A549 (cell line): ENCODE data around the gene PDLIM1. TPM values are rescaled to one million over a fixed set of nuclear protein-coding genes. Genes with fewer than 3 reads are reported as not detected.

Experiments used
- ATAC-seq, 2 experiments: fragments of 200-7000 bp in 1 of 2; fragments of >200 bp in 1 of 2; cut with Nextera tagmentation in 1 of 2; cut with Tn5 transposase in 1 of 2; 3 replicates each; pipeline versions ENCODE4 v1.8.0 to v1.9.1; 2018 to 2020; ENCODE audit warnings: mild to moderate bottlenecking in 1 of 2, moderate library complexity in 1 of 2
- CTCF ChIA-PET: fragments of 300-600 bp; sonication (Branson Sonifier 250); formaldehyde crosslinking; extraction: SDS; loops from one replicate; lab custom pipeline; 2021; ENCODE audit warnings: antibody characterized with exemption, inconsistent platforms; lab: Yijun Ruan, JAX
- POLR2A ChIA-PET: fragments of 350-600 bp; formaldehyde crosslinking; extraction: SDS; loops from one replicate; lab custom pipeline; 2021; ENCODE audit warnings: antibody characterized with exemption, inconsistent platforms; lab: Yijun Ruan, JAX
- DNase-seq, 2 experiments: peaks; one replicate each; pipeline versions ENCODE4 v3.0.0 to v3.0.0-alpha.2; 2011 to 2016; ENCODE audit warnings: low read depth in 1 of 2, low spot score in 1 of 2
- FAIRE-seq: peaks from 2 replicates; lab custom pipeline; 2011; peaks lifted over from hg19 to GRCh38; lab: Jason Lieb, UNC
- H3K27ac ChIP-seq, 2 experiments: fragments of >200 bp; sonication (Bioruptor Twin); formaldehyde crosslinking; 3 replicates each; pipeline ENCODE4 v1.5.1; 2016 to 2017
- H3K4me1 ChIP-seq: fragments of >200 bp; sonication (Bioruptor Twin); formaldehyde crosslinking; 3 replicates; pipeline ENCODE4 v1.6.1; 2016
- H3K4me2 ChIP-seq: fragments of >200 bp; sonication (Bioruptor Twin); formaldehyde crosslinking; 3 replicates; pipeline ENCODE4 v1.6.1; 2016
- H3K4me3 ChIP-seq: fragments of >200 bp; sonication (Bioruptor Twin); formaldehyde crosslinking; 3 replicates; pipeline ENCODE4 v1.5.1; 2016
- H3K9me3 ChIP-seq: fragments of >200 bp; sonication (Bioruptor Twin); formaldehyde crosslinking; 3 replicates; pipeline ENCODE4 v1.6.1; 2016
- CEBPB ChIP-seq, 2 experiments: fragments of >200 bp in 1 of 2; sonication (Bioruptor Twin) in 1 of 2; formaldehyde crosslinking in 1 of 2; IDR thresholded peaks; 2 replicates each; pipeline ENCODE4 v1.6.1; 2012 to 2016
- CHD2 ChIP-seq: fragments of 150-350 bp; IDR thresholded peaks from 2 replicates; pipeline ENCODE4 v1.6.1; 2014; ENCODE audit warnings: low read length; ENCODE audit not compliant: partially characterized antibody
- CTCF ChIP-seq: fragments of >200 bp; sonication (Bioruptor Twin); formaldehyde crosslinking; IDR thresholded peaks from 3 replicates; pipeline ENCODE4 v1.5.1; 2016
- EHF ChIP-seq: fragments of 250-450 bp; sonication (Bioruptor Pico); IDR thresholded peaks from 2 replicates; pipeline ENCODE4 v1.5.0; 2020; ENCODE audit warnings: mild to moderate bottlenecking
- ESRRA ChIP-seq: fragments of 150-350 bp; IDR thresholded peaks from 2 replicates; pipeline ENCODE4 v1.6.1; 2014; ENCODE audit warnings: mild to moderate bottlenecking, low read length, borderline replicate concordance
- FOSB ChIP-seq: fragments of 250-450 bp; sonication (Bioruptor Pico); IDR thresholded peaks from 2 replicates; pipeline ENCODE4 v1.5.0; 2020; ENCODE audit warnings: mild to moderate bottlenecking, moderate library complexity
- FOSL2 ChIP-seq, 2 experiments: fragments of 450-650 bp in 1 of 2; fragments of >200 bp in 1 of 2; sonication (Bioruptor Twin) in 1 of 2; formaldehyde crosslinking; IDR thresholded peaks; 2 replicates each; pipeline versions ENCODE4 v1.5.0 to v1.6.1; 2016 to 2020; ENCODE audit warnings: mild to moderate bottlenecking in 1 of 2, moderate library complexity in 1 of 2
- FOXS1 ChIP-seq: fragments of 250-450 bp; sonication (Bioruptor Pico); IDR thresholded peaks from 2 replicates; pipeline ENCODE4 v1.5.0; 2020; ENCODE audit warnings: mild to moderate bottlenecking, moderate library complexity
- GATA3 ChIP-seq: IDR thresholded peaks from 2 replicates; pipeline ENCODE4 v1.6.1; 2012; ENCODE audit warnings: borderline replicate concordance
- HEYL ChIP-seq: fragments of 250-450 bp; sonication (Bioruptor Pico); IDR thresholded peaks from 2 replicates; pipeline ENCODE4 v1.8.0; 2021; ENCODE audit warnings: mild to moderate bottlenecking, moderate library complexity
- HOXB5 ChIP-seq: fragments of 250-450 bp; sonication (Bioruptor Pico); IDR thresholded peaks from 2 replicates; pipeline ENCODE4 v1.5.0; 2020; ENCODE audit warnings: mild to moderate bottlenecking, moderate library complexity
- JUN ChIP-seq, 2 experiments: fragments of >200 bp; sonication (Bioruptor Twin); formaldehyde crosslinking; IDR thresholded peaks; 2 replicates in 1 of 2; 3 replicates in 1 of 2; pipeline ENCODE4 v1.6.1; 2016 to 2017
- JUNB ChIP-seq: fragments of >200 bp; sonication (Bioruptor Twin); formaldehyde crosslinking; IDR thresholded peaks from 2 replicates; pipeline ENCODE4 v1.6.1; 2016
- KDM5A ChIP-seq: fragments of 200-600 bp; sonication (generic); IDR thresholded peaks from 2 replicates; pipeline ENCODE4 v1.6.1; 2016; ENCODE audit warnings: antibody characterized with exemption, mild to moderate bottlenecking
- MAFK ChIP-seq: fragments of 450-650 bp; IDR thresholded peaks from 2 replicates; pipeline ENCODE4 v1.6.1; 2014; ENCODE audit not compliant: partially characterized antibody
- MAZ ChIP-seq: fragments of 150-350 bp; IDR thresholded peaks from 2 replicates; pipeline ENCODE4 v1.6.1; 2014; ENCODE audit warnings: antibody characterized with exemption, low read depth, low read length, borderline replicate concordance
- RAD21 ChIP-seq, 2 experiments: fragments of >200 bp in 1 of 2; sonication (Bioruptor Twin) in 1 of 2; formaldehyde crosslinking in 1 of 2; IDR thresholded peaks in 1 of 2; conservative IDR thresholded peaks in 1 of 2; 2 replicates in 1 of 2; 3 replicates in 1 of 2; pipeline ENCODE4 v1.6.1; 2012 to 2018; ENCODE audit warnings: inconsistent platforms in 1 of 2
- RCOR1 ChIP-seq: fragments of 150-350 bp; IDR thresholded peaks from 2 replicates; pipeline ENCODE4 v1.6.1; 2014; ENCODE audit warnings: antibody characterized with exemption, low read length, low read depth
- RFX5 ChIP-seq: fragments of 450-650 bp; IDR thresholded peaks from 2 replicates; pipeline ENCODE4 v1.7.1; 2014; ENCODE audit warnings: antibody characterized with exemption, mild to moderate bottlenecking, moderate library complexity
- RNF2 ChIP-seq: fragments of 200-600 bp; sonication (generic); IDR thresholded peaks from 2 replicates; pipeline ENCODE4 v1.6.1; 2016; ENCODE audit warnings: low read depth, mild to moderate bottlenecking, antibody characterized with exemption, moderate library complexity, borderline replicate concordance
- SREBF2 ChIP-seq: fragments of 450-650 bp; IDR thresholded peaks from 2 replicates; pipeline ENCODE4 v1.6.1; 2014; ENCODE audit warnings: mild to moderate bottlenecking, moderate library complexity
- TFCP2L1 ChIP-seq: fragments of 250-450 bp; sonication (Bioruptor Pico); IDR thresholded peaks from 2 replicates; pipeline ENCODE4 v1.5.0; 2021; ENCODE audit warnings: mild to moderate bottlenecking
- TP53 ChIP-seq: fragments of 250-450 bp; sonication (Bioruptor Pico); IDR thresholded peaks from 2 replicates; pipeline ENCODE4 v1.5.0; 2021; ENCODE audit warnings: mild to moderate bottlenecking, moderate library complexity
- USF2 ChIP-seq: fragments of 450-650 bp; IDR thresholded peaks from 2 replicates; pipeline ENCODE4 v1.6.1; 2014; ENCODE audit warnings: antibody characterized with exemption
- ZC3H11A ChIP-seq: fragments of 450-650 bp; IDR thresholded peaks from 2 replicates; pipeline ENCODE4 v1.6.1; 2014; ENCODE audit warnings: antibody characterized with exemption, mild to moderate bottlenecking
- ZSCAN20 ChIP-seq: fragments of 250-450 bp; sonication (Bioruptor Pico); IDR thresholded peaks from 2 replicates; pipeline ENCODE4 v1.8.0; 2022; ENCODE audit warnings: mild to moderate bottlenecking, moderate library complexity
- WGBS: methylation state at CpG from one replicate; pipeline ENCODE4 v1.1.6; 2017; ENCODE audit errors: missing lambda C conversion rate; 5-methylcytosine and 5-hydroxymethylcytosine counted together
- polyA plus RNA-seq, 4 experiments: library from polyadenylated mRNA; depleted of rRNA in 3 of 4; stranded (reverse); fragments of >200 nt; fragmentation: RNase III in 1 of 4; extraction: RNeasy Plus Mini Kit Qiagen cat#74134 plus additional on column Dnase treatment in 1 of 4; gene quantifications; 2 replicates in 3 of 4; 3 replicates in 1 of 4; pipeline ENCODE4 v1.2.3, GENCODE V29; 2011 to 2017
- TF ChIP-seq, protein P1 (sequence below): fragments of >200 bp; sonication (Bioruptor Twin); formaldehyde crosslinking; IDR thresholded peaks from 2 replicates; pipeline ENCODE4 v1.6.1; 2016
- TF ChIP-seq, protein P2 (sequence below): IDR thresholded peaks from 2 replicates; pipeline ENCODE4 v1.6.1; 2012
- TF ChIP-seq, protein P3 (sequence below): fragments of >200 bp; sonication (Bioruptor Twin); formaldehyde crosslinking; IDR thresholded peaks from 3 replicates; pipeline ENCODE4 v1.6.1; 2016

The PDLIM1 gene
- polyA plus RNA-seq, 2 of the 4 experiments (the other 2 are of a cell fraction) = 92.5 to 128 TPM

GRCh38 chr10:95260397-95260881 is 30.4 kb downstream of the PDLIM1 start:
- FAIRE-seq (peak; percentile 90), ATAC-seq (peak; percentile 92), DNase-seq (peak; percentile 62 to 84)
- 37% methylated on average over 3 of the region's 3 CpGs for WGBS
- CTCF ChIA-PET = interaction anchor here (0.9 to 4.6 kb wide), 10 partner anchors 11 to 103 kb away, joined by 3 to 30 read pairs (median 5); no protein-coding TSS in a partner anchor
- peaks cover 11% of the 10 kb centered on the region; the same call in 1 of the 3 replicates for H3K9me3 ChIP-seq
- peak overlapping the region; percentile 74 to 90 for H3K27ac ChIP-seq
- H3K4me1 ChIP-seq = peaks cover 53% of the 10 kb centered on the region
- H3K4me2 ChIP-seq = peak overlapping the region; percentile 68
- TF ChIP-seq JUNB (no peak), MAZ (no peak), SREBF2 (no peak), MAFK (peak; percentile 82), FOSL2 (IDR thresholded peaks at IDR 0.05) (peak; percentile 26; the same call in 1 of the 2 replicates), FOSL2 (CRISPR knock-in tag; IDR thresholded peaks at IDR 0.05) (peak; percentile 48), TP53 (CRISPR knock-in tag) (no peak), CEBPB (IDR thresholded peaks at IDR 0.05) (peak; percentile 18 to 40; a peak in 1 of 4 replicates), RAD21 (conservative IDR thresholded peaks at IDR 0.05 in 1 of 2, IDR thresholded peaks at IDR 0.05 in 1 of 2) (no peak), KDM5A (no peak), JUN (IDR thresholded peaks at IDR 0.05) (no peak; a peak in 2 of 5 replicates), HOXB5 (CRISPR knock-in tag) (no peak), ZSCAN20 (CRISPR knock-in tag) (no peak), EHF (CRISPR knock-in tag) (no peak), GATA3 (peak; percentile 53; the same call in 1 of the 2 replicates), TFCP2L1 (CRISPR knock-in tag) (no peak), HEYL (no peak), CTCF (no peak), USF2 (no peak), RNF2 (no peak), RFX5 (no peak)
- TF ChIP-seq, protein P1, sequence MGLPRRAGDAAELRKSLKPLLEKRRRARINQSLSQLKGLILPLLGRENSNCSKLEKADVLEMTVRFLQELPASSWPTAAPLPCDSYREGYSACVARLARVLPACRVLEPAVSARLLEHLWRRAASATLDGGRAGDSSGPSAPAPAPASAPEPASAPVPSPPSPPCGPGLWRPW = no peak
- TF ChIP-seq, protein P2, sequence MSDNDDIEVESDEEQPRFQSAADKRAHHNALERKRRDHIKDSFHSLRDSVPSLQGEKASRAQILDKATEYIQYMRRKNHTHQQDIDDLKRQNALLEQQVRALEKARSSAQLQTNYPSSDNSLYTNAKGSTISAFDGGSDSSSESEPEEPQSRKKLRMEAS = 0 out of 2 replicates have a peak, but pooled peaks have one; percentile 27
- POLR2A ChIA-PET = interaction anchor here (0.6 to 1.1 kb wide), 3 partner anchors 29 to 30 kb away, joined by 3 to 5 read pairs (median 3); partner anchors contain the start of gene PDLIM1
- H3K4me3 ChIP-seq = no peak overlapping the region

GRCh38 chr10:95257849-95258248 is 33.0 kb downstream of the PDLIM1 start:
- Histone ChIP-seq H3K27ac (no peak overlapping the region), H3K4me3 (no peak overlapping the region), H3K4me1 (peaks cover 30% of the 10 kb centered on the region), H3K9me3 (peaks cover 11% of the 10 kb centered on the region; the same call in 1 of the 3 replicates), H3K4me2 (no peak overlapping the region)
- ChIA-PET POLR2A (no interaction called here), CTCF (interaction anchor here (0.6 to 3.6 kb wide), 6 partner anchors 8 to 105 kb away, joined by 3 to 27 read pairs (median 4); no protein-coding TSS in a partner anchor)
- ATAC-seq (no peak), DNase-seq (no peak), FAIRE-seq (no peak)
- 92% methylated on average over 7 of the region's 7 CpGs for WGBS
- TF ChIP-seq ESRRA = no peak
- TF ChIP-seq, protein P1 = no peak
- no peak for TF ChIP-seq HEYL
- no peak for TF ChIP-seq FOSB (CRISPR knock-in tag)
- TF ChIP-seq, protein P2 = no peak
- no peak for TF ChIP-seq RCOR1
- no peak for TF ChIP-seq ZC3H11A
- no peak for TF ChIP-seq CHD2
- TF ChIP-seq FOXS1 (CRISPR knock-in tag) = no peak
- no peak for TF ChIP-seq CEBPB (IDR thresholded peaks at IDR 0.05)
- TF ChIP-seq, protein P3, sequence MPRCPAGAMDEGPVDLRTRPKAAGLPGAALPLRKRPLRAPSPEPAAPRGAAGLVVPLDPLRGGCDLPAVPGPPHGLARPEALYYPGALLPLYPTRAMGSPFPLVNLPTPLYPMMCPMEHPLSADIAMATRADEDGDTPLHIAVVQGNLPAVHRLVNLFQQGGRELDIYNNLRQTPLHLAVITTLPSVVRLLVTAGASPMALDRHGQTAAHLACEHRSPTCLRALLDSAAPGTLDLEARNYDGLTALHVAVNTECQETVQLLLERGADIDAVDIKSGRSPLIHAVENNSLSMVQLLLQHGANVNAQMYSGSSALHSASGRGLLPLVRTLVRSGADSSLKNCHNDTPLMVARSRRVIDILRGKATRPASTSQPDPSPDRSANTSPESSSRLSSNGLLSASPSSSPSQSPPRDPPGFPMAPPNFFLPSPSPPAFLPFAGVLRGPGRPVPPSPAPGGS = no peak
